Nephron progenitor cell (in vitro differentiated cells): ENCODE measurements around the gene ADGRL3.
"Not testable (repeated sequence)": the region's sequence is repeated elsewhere in the genome, so short reads cannot be mapped to it uniquely, and the experiment has no call there.

Source experiments
- DNase-seq: peaks from one replicate; pipeline ENCODE4 v3.0.0; 2021
- H3K27ac Mint-ChIP-seq: 2 replicates; pipeline ENCODE4 v1.8.0; 2021; ENCODE audit warnings: mild to moderate bottlenecking, moderate library complexity, mixed read lengths
- H3K27me3 Mint-ChIP-seq: 2 replicates; pipeline ENCODE4 v1.8.0; 2021; ENCODE audit warnings: mild to moderate bottlenecking, low read depth, mixed read lengths; ENCODE audit not compliant: poor library complexity
- H3K36me3 Mint-ChIP-seq: 2 replicates; pipeline ENCODE4 v1.8.0; 2021; ENCODE audit warnings: low read depth, mixed read lengths
- H3K4me1 Mint-ChIP-seq: 2 replicates; pipeline ENCODE4 v1.8.0; 2021; ENCODE audit warnings: mixed read lengths
- H3K4me3 Mint-ChIP-seq: 2 replicates; pipeline ENCODE4 v1.8.0; 2021; ENCODE audit warnings: mild to moderate bottlenecking, moderate library complexity, mixed read lengths
- H3K9me3 Mint-ChIP-seq: 2 replicates; pipeline ENCODE4 v1.8.0; 2021; ENCODE audit warnings: mild to moderate bottlenecking, moderate library complexity, mixed read lengths
- TF ChIP-seq, protein P1 (sequence below): fragments of 200-600 bp; sonication (generic); IDR thresholded peaks from 2 replicates; pipeline ENCODE4 v1.5.0; 2021; ENCODE audit warnings: antibody characterized with exemption

ADGRL3 gene

DNA sequence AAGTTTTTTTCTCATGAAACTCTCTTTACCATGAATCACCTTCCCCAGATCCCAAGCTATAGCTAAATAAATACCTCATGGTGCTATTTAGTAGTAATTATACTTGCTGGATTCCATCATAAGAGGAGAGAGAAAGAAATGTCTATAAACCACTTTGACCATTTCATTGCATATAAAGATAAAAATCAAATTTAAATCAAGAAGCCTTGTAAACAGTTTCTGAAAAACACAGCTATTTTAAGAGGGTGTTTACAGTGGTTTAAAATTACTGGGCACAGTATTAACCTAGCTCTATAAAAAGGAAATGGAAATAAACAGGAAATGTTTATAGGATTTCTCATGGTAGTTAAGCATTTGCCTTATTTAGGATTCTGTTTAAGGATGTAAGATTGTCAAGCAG is 637.9 kb downstream of the ADGRL3 start:
- H3K36me3 Mint-ChIP-seq: no peaks in the 10 kb centered on the region
- H3K27ac Mint-ChIP-seq: no peak overlapping the region
- no peak overlapping the region for H3K4me3 Mint-ChIP-seq
- H3K9me3 Mint-ChIP-seq: no peaks in the 10 kb centered on the region
- TF ChIP-seq, protein P1, sequence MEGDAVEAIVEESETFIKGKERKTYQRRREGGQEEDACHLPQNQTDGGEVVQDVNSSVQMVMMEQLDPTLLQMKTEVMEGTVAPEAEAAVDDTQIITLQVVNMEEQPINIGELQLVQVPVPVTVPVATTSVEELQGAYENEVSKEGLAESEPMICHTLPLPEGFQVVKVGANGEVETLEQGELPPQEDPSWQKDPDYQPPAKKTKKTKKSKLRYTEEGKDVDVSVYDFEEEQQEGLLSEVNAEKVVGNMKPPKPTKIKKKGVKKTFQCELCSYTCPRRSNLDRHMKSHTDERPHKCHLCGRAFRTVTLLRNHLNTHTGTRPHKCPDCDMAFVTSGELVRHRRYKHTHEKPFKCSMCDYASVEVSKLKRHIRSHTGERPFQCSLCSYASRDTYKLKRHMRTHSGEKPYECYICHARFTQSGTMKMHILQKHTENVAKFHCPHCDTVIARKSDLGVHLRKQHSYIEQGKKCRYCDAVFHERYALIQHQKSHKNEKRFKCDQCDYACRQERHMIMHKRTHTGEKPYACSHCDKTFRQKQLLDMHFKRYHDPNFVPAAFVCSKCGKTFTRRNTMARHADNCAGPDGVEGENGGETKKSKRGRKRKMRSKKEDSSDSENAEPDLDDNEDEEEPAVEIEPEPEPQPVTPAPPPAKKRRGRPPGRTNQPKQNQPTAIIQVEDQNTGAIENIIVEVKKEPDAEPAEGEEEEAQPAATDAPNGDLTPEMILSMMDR: no peak
- no peaks in the 10 kb centered on the region for H3K4me1 Mint-ChIP-seq
- H3K27me3 Mint-ChIP-seq: no peaks in the 10 kb centered on the region
- no peak for DNase-seq

DNA sequence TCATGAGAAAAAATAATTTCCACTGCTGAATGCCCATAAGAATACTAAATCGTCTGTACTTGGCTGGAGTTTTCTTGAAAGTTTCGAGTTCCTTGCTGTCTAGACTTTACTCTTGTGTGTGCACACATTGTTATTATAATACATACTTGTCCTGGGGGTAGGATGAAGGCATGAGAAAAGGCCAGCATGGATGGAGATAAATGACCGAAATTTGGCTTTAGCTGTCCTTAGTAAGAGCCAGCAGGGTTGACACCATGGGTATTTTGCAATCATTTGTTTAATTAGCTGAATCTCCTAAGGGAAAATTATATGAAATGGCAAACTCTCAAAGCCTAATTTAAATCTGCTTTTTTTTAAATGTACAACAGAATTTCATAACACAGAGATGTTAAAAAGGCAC is 641.6 kb downstream of the ADGRL3 start:
- Mint-ChIP-seq H3K9me3 (peaks cover 3% of the 10 kb centered on the region), H3K27ac (no peak overlapping the region), H3K4me3 (no peak overlapping the region), H3K27me3 (no peaks in the 10 kb centered on the region), H3K4me1 (no peaks in the 10 kb centered on the region), H3K36me3 (no peaks in the 10 kb centered on the region)
- no peak for DNase-seq
- TF ChIP-seq, protein P1: no peak

DNA sequence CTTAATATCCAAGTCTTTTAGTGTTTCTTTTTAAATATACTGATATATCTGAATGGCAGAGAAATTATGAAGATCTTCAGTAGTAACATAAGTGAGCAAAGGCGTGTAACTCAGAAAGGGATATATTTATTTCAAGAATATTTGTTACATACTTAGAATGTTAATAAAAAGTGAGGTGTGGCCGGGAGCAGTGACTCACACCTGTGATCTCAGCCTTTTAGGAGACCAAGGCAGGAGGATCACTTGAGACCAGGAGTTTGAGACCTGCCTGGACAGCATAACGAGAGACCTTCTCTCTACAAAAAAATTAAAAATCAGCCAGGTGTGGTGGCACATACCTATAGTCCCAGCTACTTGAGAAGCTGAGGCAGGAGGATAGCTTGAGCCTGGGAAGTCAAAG is 651.0 kb downstream of the ADGRL3 start:
- Mint-ChIP-seq H3K27me3 (peaks cover 5% of the 10 kb centered on the region), H3K4me3 (no peak overlapping the region), H3K9me3 (peaks cover 3% of the 10 kb centered on the region), H3K36me3 (no peaks in the 10 kb centered on the region), H3K27ac (no peak overlapping the region), H3K4me1 (no peaks in the 10 kb centered on the region)
- TF ChIP-seq, protein P1: no peak
- DNase-seq: no peak

DNA sequence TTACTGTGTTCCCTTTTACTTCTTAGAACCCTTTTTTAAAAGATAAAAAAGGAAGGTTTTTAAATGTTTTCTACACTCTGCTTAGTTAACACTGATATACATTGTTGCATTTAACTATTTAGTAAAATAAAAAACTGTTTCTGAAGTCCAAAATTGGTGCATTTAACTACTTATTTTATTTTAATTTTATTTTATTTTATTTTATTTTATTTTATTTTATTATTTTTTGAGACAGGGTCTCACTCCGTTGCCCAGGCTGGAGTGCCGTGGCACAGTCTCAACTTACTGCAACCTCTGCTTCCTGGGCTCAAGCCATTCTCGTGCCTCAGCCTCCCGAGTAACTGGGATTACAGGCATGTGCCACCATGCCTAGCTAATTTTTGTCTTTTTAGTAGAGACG is 652.0 kb downstream of the ADGRL3 start:
- not testable (repeated sequence) for H3K27ac Mint-ChIP-seq, H3K4me1 Mint-ChIP-seq, H3K4me3 Mint-ChIP-seq, H3K27me3 Mint-ChIP-seq, H3K36me3 Mint-ChIP-seq, DNase-seq, H3K9me3 Mint-ChIP-seq

DNA sequence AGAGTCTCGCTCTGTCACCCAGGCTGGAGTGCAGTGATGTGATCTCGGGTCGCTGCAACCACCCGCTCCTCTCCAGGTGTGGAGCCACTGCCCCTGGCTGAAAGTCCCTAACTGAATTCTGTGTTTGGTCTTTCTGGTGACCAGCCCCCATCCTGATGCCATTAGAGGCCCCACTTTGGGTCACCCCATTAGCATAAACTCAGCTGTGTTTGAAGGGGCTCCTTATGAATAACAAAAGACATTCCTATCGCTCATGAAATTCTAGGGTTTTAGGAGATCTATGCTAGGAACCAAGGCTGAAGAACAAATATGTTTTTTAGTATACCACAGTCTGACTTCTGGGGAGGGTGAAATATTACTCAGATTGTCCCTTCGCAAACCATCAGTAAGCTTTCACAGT is 652.9 kb downstream of the ADGRL3 start:
- Mint-ChIP-seq H3K27me3 (peaks cover 8% of the 10 kb centered on the region), H3K27ac (no peak overlapping the region), H3K36me3 (no peaks in the 10 kb centered on the region), H3K9me3 (no peaks in the 10 kb centered on the region), H3K4me1 (no peaks in the 10 kb centered on the region), H3K4me3 (no peak overlapping the region)
- TF ChIP-seq, protein P1: no peak
- DNase-seq: no peak

DNA sequence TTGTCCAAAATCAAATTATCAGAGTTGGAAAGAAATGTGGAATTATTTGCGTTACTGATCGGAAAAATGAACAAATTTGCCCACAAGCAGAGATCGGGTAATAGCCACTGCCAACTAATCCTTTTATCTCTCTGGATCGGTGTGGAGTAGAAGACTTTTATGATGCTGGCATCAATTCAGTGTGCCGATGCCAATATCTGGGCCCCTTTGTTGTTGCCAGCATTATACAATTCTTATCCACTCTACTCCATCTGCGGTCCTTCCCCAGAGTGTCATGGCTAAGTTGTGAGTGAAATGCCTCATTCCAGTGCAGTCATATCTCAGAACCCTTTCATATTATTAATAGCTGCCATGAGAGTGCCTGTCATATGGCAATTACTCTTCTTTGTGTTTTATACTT is 660.2 kb downstream of the ADGRL3 start:
- H3K27ac Mint-ChIP-seq: no peak overlapping the region
- no peak for DNase-seq
- no peaks in the 10 kb centered on the region for H3K36me3 Mint-ChIP-seq
- TF ChIP-seq, protein P1: no peak
- peaks cover 4% of the 10 kb centered on the region for H3K27me3 Mint-ChIP-seq
- H3K9me3 Mint-ChIP-seq: no peaks in the 10 kb centered on the region
- no peak overlapping the region for H3K4me3 Mint-ChIP-seq
- H3K4me1 Mint-ChIP-seq: no peaks in the 10 kb centered on the region
